Caco-2 (cell line): ENCODE results near the gene ACTC1. TPM values are rescaled to one million over a fixed set of nuclear protein-coding genes. Genes with fewer than 3 reads are reported as not detected.

ENCODE experiments used
- BruUV-seq: library from RNA; stranded (reverse); fragments of 400-500 nt; replicated peaks from 2 replicates; lab custom pipeline; 2021; lab: Mats Ljungman, UMichigan
- CTCF ChIA-PET: fragments of 300-600 bp; sonication (Branson Sonifier 250); formaldehyde crosslinking; loops from one replicate; lab custom pipeline; 2022; ENCODE audit warnings: antibody characterized with exemption; lab: Charles Lee
- POLR2A ChIA-PET: fragments of 300-600 bp; sonication (Branson Sonifier 250); formaldehyde crosslinking; loops from one replicate; lab custom pipeline; 2022; ENCODE audit warnings: antibody characterized with exemption; lab: Charles Lee
- DNase-seq, 2 experiments: peaks; one replicate each; pipeline versions ENCODE4 v3.0.0 to v3.0.0-alpha.2; 2020 to 2022
- H3K27me3 ChIP-seq: replicated peaks from 2 replicates; pipeline ENCODE4 v1.6.0; 2011; ENCODE audit warnings: low read length; ENCODE audit not compliant: control insufficient read depth, insufficient read depth
- H3K36me3 ChIP-seq: 2 replicates; pipeline ENCODE4 v1.5.1; 2011; ENCODE audit warnings: low read length; ENCODE audit not compliant: control insufficient read depth, insufficient read depth
- H3K4me1 ChIP-seq: fragments of 250-450 bp; sonication (Bioruptor Pico); 2 replicates; pipeline ENCODE4 v1.5.1; 2020; ENCODE audit warnings: mild to moderate bottlenecking
- H3K4me3 ChIP-seq: 2 replicates; pipeline ENCODE4 v1.5.1; 2011; ENCODE audit warnings: low read depth, mild to moderate bottlenecking, control low read depth, low read length
- H3K9me3 ChIP-seq: fragments of 250-450 bp; sonication (Bioruptor Pico); 2 replicates; pipeline ENCODE4 v1.5.1; 2020; ENCODE audit warnings: mild to moderate bottlenecking, moderate library complexity
- H3K27ac Mint-ChIP-seq: one replicate; pipeline ENCODE4 v1.8.0; 2022; ENCODE audit warnings: mixed read lengths; ENCODE audit not compliant: unreplicated experiment
- H3K27me3 Mint-ChIP-seq: one replicate; pipeline ENCODE4 v1.8.0; 2022; ENCODE audit warnings: mixed read lengths; ENCODE audit not compliant: insufficient read depth, unreplicated experiment
- H3K36me3 Mint-ChIP-seq: one replicate; pipeline ENCODE4 v1.8.0; 2022; ENCODE audit warnings: mild to moderate bottlenecking, mixed read lengths; ENCODE audit not compliant: insufficient read depth, unreplicated experiment
- H3K4me1 Mint-ChIP-seq: one replicate; pipeline ENCODE4 v1.8.0; 2022; ENCODE audit warnings: low read depth, mixed read lengths; ENCODE audit not compliant: unreplicated experiment
- H3K4me3 Mint-ChIP-seq: one replicate; pipeline ENCODE4 v1.8.0; 2022; ENCODE audit warnings: mild to moderate bottlenecking, moderate library complexity, mixed read lengths; ENCODE audit not compliant: unreplicated experiment
- H3K9me3 Mint-ChIP-seq: one replicate; pipeline ENCODE4 v1.8.0; 2022; ENCODE audit warnings: mixed read lengths; ENCODE audit not compliant: unreplicated experiment
- intact Hi-C: fragments of 100-400 bp; cut with micrococcal nuclease; formaldehyde crosslinking; loops from one replicate; pipeline ENCODE4 v1.10.0; 2022; ENCODE audit not compliant: unreplicated experiment
- total RNA-seq: library from RNA; stranded (reverse); gene quantifications from 2 replicates; pipeline ENCODE4 v1.2.3, GENCODE V29; 2022
- TF ChIP-seq, protein P1 (sequence below), 2 experiments: fragments of 200-600 bp in 1 of 2; IDR thresholded peaks; 1 replicate in 1 of 2; 2 replicates in 1 of 2; pipeline versions ENCODE4 v1.5.1 to v1.8.0; 2011 to 2022; ENCODE audit warnings: antibody characterized with exemption in 1 of 2, control low read depth in 1 of 2, inconsistent platforms in 1 of 2, low read depth in 1 of 2, low read length in 1 of 2, mild to moderate bottlenecking in 1 of 2, moderate library complexity in 1 of 2; ENCODE audit not compliant: insufficient read depth in 1 of 2, severe bottlenecking in 1 of 2, unreplicated experiment in 1 of 2

Gene ACTC1
- total RNA-seq, 1 experiment from 2014 or later: not detected

- Histone ChIP-seq H3K36me3 (no peaks in the 10 kb centered on the region), H3K4me3 (no peak overlapping the region), H3K27me3 (no peaks in the 10 kb centered on the region), H3K4me1 (no peaks in the 10 kb centered on the region), H3K9me3 (no peaks in the 10 kb centered on the region)
- Mint-ChIP-seq H3K36me3 (no peaks in the 10 kb centered on the region), H3K4me3 (no peak overlapping the region), H3K27ac (no peak overlapping the region), H3K4me1 (no peaks in the 10 kb centered on the region), H3K27me3 (peaks cover 23% of the 10 kb centered on the region), H3K9me3 (no peaks in the 10 kb centered on the region)
- no peak for DNase-seq
- POLR2A ChIA-PET: no interaction called here
- CTCF ChIA-PET: no interaction called here
- no TSS peak for BruUV-seq
- intact Hi-C loops: no loop called here
- TF ChIP-seq, protein P1, sequence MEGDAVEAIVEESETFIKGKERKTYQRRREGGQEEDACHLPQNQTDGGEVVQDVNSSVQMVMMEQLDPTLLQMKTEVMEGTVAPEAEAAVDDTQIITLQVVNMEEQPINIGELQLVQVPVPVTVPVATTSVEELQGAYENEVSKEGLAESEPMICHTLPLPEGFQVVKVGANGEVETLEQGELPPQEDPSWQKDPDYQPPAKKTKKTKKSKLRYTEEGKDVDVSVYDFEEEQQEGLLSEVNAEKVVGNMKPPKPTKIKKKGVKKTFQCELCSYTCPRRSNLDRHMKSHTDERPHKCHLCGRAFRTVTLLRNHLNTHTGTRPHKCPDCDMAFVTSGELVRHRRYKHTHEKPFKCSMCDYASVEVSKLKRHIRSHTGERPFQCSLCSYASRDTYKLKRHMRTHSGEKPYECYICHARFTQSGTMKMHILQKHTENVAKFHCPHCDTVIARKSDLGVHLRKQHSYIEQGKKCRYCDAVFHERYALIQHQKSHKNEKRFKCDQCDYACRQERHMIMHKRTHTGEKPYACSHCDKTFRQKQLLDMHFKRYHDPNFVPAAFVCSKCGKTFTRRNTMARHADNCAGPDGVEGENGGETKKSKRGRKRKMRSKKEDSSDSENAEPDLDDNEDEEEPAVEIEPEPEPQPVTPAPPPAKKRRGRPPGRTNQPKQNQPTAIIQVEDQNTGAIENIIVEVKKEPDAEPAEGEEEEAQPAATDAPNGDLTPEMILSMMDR (IDR thresholded peaks at IDR 0.05; ENCODE audit: insufficient read depth in 1 of 2, low read depth in 1 of 2, low read length in 1 of 2, severe bottlenecking in 1 of 2, unreplicated experiment in 1 of 2): no peak
These were observed 34.4 kb downstream of the ACTC1 start for GRCh38 chr15:34760909-34761308.

- H3K4me1 Mint-ChIP-seq: no peaks in the 10 kb centered on the region
- Histone ChIP-seq H3K27me3 (no peaks in the 10 kb centered on the region), H3K4me3 (no peak overlapping the region), H3K36me3 (no peaks in the 10 kb centered on the region), H3K4me1 (no peaks in the 10 kb centered on the region), H3K9me3 (no peaks in the 10 kb centered on the region)
- H3K36me3 Mint-ChIP-seq: no peaks in the 10 kb centered on the region
- H3K27ac Mint-ChIP-seq: no peak overlapping the region
- peaks cover 29% of the 10 kb centered on the region for H3K27me3 Mint-ChIP-seq
- TF ChIP-seq, protein P1 (IDR thresholded peaks at IDR 0.05; ENCODE audit: insufficient read depth in 1 of 2, low read depth in 1 of 2, low read length in 1 of 2, severe bottlenecking in 1 of 2, unreplicated experiment in 1 of 2): no peak
- no peaks in the 10 kb centered on the region for H3K9me3 Mint-ChIP-seq
- ChIA-PET CTCF (no interaction called here), POLR2A (no interaction called here)
- H3K4me3 Mint-ChIP-seq: no peak overlapping the region
- no TSS peak for BruUV-seq
- DNase-seq: no peak
- intact Hi-C loops: no loop called here
These were observed 35.4 kb downstream of the ACTC1 start for GRCh38 chr15:34759992-34760391.

- Mint-ChIP-seq H3K4me1 (no peaks in the 10 kb centered on the region), H3K36me3 (no peaks in the 10 kb centered on the region), H3K27ac (no peak overlapping the region), H3K4me3 (no peak overlapping the region), H3K9me3 (no peaks in the 10 kb centered on the region), H3K27me3 (peaks cover 29% of the 10 kb centered on the region)
- DNase-seq: no peak
- no peaks in the 10 kb centered on the region for H3K36me3 ChIP-seq
- H3K4me3 ChIP-seq: no peak overlapping the region
- H3K4me1 ChIP-seq: no peaks in the 10 kb centered on the region
- intact Hi-C loops: no loop called here
- POLR2A ChIA-PET: no interaction called here
- no TSS peak for BruUV-seq
- TF ChIP-seq, protein P1 (IDR thresholded peaks at IDR 0.05; ENCODE audit: insufficient read depth in 1 of 2, low read depth in 1 of 2, low read length in 1 of 2, severe bottlenecking in 1 of 2, unreplicated experiment in 1 of 2): no peak
- no peaks in the 10 kb centered on the region for H3K9me3 ChIP-seq
- CTCF ChIA-PET: no interaction called here
- H3K27me3 ChIP-seq: no peaks in the 10 kb centered on the region
These were observed 36.0 kb downstream of the ACTC1 start for GRCh38 chr15:34759347-34759746.
